NCI-H226 (cell line): Measurements from ENCODE around the gene POC1A.
"Not testable (repeated sequence)": the region's sequence is repeated elsewhere in the genome, so short reads cannot be mapped to it uniquely, and the experiment has no call there.

Experiments used
- DNase-seq: peaks from one replicate; pipeline ENCODE4 v3.0.0-alpha.2; 2015

Gene POC1A

GRCh38 chr3:52183786-52184445 is 29.7 kb upstream of the POC1A start:
- no peak for DNase-seq

DNA sequence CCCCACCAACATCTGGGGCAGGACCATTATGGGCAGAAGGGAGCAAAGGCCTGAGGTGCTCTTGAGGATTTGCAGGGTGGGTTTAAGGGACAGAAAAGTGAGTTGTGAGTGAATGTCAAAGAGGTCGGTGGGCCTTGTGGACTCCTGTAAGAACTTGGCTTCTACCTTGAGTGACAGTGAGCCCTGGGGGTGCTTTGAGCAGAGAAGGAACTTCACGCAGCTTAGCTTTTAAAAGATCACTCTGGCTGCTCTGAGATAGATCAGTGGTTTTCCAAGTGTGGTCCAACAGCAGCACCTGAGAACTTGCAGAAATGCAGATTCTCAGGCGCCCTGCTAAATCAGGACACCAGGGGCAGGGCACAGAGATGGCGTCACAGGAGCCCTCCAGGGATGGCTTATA is 28.5 kb upstream of the POC1A start:
- DNase-seq: no peak

- no peak for DNase-seq
Observed at GRCh38 chr3:52182196-52182595, 28.0 kb upstream of the POC1A start.

DNA sequence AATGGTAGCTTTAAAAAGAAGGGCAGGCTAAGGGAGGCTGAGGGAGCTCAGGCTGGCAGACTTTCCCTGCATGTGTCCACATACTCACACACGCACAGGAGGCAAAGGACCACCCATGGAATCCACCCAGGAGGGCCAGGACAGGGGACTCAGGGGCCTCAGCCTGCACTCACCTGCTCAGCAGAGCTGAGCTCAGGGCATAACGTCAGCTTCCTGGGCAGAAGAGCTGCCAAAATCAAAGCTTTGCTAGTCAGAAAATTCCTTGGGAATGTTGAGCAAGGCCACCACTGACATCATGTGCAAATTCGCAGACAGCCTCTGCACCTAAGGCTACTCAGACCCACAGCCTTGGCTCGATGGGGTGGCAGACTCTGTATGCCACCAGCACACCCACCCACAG is 27.3 kb upstream of the POC1A start:
- peak; percentile 80 for DNase-seq

DNA sequence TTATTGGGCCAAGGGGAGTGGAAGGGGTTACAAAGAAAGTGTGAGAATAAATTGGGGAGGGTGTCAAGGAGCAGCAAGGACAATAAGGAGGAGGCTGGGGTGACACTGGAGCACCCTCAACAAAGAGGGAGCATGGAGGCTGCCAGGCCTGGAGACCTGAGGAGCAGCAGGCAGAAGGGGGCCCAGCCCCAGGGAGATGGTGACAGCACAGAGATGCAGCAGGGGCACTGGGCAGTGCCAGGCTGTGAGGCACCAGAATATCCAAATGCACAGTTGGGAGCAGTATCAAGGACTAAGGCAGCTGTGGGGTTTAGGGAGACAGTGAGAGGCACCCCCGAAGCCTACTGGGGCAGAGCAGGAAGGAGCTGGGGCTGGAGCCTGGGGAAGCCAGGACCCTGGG is 24.3 kb upstream of the POC1A start:
- DNase-seq: no peak

DNA sequence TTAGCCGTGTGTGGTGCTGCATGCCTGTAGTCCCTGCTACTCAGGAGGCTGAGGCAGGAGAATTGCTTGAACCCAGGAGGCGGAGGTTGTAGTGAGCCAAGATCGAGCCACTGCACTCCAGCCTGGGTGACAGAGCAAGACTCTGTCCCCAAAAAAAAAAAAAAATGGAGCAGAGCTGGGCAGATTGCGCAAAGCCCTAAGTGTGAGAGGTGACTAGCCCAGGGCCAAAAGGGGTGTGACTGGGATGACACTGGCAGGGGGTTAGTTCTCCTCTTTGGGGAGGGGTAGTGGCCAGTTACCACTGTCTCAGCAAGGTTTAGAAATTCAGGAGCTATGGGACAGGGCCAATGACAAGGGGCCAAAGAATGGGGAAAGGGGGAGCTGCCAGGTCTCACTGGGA is 23.9 kb upstream of the POC1A start:
- not testable (repeated sequence) for DNase-seq

DNA sequence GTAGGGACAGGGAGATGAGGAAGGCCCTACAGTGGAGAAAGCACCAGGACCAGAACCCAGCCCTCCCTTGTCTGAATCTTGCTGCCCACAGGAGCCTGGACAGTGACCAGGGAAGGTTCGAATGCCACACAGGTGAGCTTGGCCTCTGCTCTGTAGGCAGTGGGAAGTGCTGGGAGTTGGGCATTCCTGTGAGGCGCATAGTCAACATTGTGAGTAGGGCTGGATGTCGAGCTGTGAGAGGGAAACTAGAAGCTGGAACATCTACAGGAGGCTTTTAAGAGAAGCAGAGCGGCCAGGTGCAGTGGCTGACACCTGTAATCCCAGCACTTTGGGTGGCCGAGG is 23.4 kb upstream of the POC1A start:
- DNase-seq: no peak

- no peak for DNase-seq
Observed at GRCh38 chr3:52176951-52177700, 22.9 kb upstream of the POC1A start.

GRCh38 chr3:52176180-52176752 is 22.0 kb upstream of the POC1A start:
- DNase-seq: no peak

GRCh38 chr3:52175416-52176179 is 21.4 kb upstream of the POC1A start:
- DNase-seq: no peak

- DNase-seq: no peak
Observed at GRCh38 chr3:52174896-52175295, 20.7 kb upstream of the POC1A start.

DNA sequence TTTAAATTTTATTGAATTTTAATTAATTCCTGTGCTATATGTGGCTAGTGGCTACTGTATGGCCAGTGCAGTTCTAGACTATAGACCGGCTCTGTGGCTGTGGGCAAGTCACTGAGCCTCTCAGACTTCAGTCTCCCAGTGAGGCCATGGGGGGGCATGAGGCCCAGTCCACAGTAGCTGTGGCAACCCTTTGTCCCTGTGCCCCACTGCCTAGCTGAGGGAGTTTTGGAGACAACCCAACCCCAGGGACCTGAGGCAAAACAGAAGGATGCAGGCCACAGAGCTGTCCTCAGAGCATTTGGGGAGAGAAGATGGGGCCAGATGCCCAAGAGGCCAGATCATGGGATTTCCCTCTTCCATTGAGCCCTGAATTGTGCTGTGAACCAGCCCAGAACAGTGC is 18.9 kb upstream of the POC1A start:
- DNase-seq: no peak

DNA sequence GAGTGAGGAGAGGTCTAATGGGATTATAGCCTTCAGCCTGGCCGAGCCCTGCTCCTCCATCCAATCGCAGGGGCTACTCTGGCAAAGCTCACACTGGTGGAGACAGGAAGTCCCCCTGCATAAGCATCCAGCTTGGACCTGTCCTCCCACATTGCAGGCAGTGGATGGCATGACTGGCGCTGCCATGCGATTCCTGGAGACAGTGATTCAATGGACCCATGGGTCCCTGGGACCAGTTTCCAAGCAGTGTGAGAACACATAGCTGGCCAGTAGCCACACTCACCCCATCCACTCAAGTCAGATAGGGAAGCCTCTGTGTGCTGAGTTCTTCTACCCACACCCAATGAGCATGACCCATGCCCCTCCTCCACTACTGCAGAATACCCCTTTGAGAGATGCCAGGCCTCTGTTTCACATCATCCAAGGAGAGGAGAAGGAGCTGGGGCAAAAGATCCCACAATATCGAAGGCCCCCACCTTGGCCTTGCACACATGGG is 18.1 kb upstream of the POC1A start:
- no peak for DNase-seq

DNA sequence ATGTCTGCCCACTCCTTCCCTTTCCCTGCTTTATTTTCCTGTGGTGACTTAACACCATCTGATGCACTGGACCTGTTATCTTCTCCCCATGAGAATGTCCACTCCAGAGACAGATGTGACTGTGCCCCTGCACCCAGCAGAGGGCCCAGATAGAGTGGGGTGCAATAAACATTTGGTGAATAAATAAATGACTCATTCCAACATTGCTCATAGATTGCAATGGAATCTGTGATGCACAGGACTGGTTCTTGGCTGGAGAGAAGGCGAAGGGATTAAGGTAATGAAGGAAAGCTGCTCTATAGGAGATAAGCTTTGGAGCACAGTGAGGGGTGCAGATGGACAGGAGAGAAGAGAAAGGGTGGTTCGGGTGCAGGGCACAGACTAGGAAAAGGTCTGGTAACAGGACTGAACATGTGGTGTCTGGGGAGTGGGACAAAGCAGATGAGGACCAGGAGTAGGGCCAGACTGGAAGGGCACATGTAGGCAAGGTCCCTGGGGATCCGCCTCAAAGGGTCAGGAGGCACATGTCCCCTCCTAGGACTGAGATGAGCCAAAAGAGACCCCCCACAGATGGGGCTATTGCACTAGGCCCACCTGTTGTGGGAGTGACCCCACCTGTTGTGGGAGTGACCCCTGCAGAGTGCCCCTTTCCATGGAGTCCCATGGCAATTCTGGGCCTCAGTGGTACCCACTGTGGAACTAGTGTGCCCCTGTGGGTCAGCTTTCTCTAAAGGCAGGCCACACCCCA is 17.5 kb upstream of the POC1A start:
- peak; percentile 64 for DNase-seq

DNA sequence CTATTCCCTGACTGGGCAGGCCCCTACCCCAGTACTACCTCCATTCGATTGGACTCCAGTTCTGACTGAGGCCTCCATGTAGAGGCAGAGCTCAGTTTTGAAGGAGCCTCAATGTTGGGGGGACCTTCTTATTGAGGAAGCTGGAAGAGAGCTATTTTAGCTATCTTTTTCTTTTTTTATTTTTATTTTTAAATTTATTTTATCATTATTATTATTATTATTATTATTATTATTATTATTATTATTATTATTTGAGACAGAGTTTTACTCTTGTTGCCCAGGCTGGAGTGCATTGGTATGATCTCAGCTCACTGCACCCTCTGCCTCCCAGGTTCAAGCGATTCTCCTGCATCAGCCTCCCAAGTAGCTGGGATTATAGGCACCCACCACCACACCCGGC is 16.0 kb upstream of the POC1A start:
- DNase-seq: not testable (repeated sequence)

- no peak for DNase-seq
Observed at GRCh38 chr3:52167240-52167639, 13.0 kb upstream of the POC1A start.

DNA sequence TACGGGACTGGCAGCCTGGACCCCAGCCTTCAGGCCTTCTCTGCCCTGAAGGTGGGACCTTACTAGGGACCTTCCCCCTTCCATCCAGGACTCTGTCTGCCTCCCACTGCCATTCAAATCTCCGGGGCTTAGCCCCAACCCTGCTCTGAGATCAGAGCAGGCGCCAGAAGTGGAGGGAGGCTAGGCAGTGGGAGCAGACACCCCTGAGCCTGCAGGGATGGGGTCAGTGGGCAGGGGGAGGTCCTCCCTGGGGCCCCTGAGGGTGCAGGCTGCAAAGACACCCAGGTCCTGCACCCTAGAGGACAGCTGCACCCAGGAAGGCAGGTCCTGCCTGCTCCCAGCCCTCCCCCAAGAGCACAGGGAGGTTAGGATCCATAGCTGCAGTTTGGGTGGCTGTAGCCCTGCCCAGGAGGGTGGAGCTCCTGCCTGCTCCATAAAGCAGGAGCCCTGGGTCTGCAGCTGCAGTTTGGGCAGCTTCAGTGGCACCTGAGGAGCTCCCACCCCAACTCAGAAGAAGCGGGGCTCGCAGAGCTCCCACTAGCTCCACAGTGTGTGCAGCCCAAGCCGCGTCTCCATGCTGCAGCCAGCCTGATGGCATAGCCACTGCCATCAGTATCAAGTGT is 8.1 kb upstream of the POC1A start:
- no peak for DNase-seq

DNA sequence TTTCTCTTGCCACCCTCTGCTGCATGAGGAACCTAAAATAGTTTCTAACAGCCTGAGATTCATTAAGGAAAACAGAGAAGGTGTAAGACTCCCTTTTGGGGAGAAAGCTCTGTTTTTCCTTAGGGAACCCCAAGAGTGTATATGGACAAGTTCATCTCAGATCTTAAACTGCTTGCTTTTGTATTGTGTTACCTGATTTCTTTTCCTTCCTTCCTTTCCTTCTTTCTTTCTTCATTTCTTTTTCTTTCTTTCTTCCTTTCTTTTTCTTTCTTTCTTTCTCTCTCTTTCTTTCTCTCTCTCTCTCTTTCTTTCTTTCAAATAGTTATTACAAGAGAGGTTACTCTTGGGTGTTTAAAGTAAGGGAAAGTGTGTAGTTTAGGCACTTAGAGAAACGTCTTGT is 5.3 kb upstream of the POC1A start:
- no peak for DNase-seq

DNA sequence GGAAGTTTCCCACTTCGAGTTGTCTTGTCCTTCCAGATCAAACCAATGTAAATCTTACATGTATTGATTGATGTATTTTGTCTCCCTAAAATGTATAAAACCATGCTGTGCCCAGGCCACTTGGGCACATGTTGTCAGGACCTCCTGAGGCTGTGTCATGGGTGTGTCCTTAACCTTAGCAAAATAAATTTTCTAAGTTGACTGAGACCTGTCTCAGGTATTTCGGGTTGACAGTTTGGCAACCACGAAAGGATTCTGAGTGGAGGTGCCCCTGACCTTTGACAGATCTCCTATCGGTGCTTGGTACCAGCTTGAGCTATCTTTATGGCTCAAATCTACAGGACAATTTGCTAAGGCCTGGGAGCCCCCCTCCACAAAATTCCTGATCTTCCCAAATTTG is 1.7 kb upstream of the POC1A start:
- DNase-seq: no peak

DNA sequence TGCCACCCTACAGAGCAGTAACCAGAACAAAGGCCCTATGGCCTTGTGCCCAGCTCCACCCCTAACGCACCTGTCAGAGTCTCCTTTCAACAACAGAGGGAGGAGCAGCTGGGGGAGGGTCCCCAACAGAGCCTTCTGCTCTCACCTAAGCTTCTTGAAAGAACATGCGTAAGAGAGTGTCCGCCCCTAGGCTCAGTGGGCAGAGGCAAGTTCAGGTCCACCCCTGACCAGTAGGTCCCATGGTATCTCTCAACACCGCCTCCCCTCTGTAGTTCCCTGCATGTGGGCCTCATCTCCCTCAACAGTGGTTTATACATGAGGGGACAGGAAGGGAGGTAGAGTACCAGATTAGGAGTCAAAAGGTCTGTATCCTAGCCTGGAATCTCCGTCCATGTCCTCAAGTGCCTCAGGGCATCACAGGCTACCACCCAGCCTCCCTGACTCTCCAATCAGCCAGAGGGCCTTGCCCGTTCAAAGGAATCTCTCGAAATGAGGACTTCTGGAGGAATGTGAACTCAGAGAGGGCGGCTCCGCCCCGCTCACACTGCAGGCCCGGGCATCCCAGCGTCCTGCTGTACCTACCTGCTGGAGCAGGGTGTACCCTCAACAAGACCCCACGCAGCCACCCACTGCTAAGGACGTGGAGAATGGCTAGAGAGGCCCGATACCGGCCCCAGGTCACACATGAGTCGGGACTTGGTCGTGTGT is 680 bp downstream of the POC1A start:
- peak; percentile 72 for DNase-seq

DNA sequence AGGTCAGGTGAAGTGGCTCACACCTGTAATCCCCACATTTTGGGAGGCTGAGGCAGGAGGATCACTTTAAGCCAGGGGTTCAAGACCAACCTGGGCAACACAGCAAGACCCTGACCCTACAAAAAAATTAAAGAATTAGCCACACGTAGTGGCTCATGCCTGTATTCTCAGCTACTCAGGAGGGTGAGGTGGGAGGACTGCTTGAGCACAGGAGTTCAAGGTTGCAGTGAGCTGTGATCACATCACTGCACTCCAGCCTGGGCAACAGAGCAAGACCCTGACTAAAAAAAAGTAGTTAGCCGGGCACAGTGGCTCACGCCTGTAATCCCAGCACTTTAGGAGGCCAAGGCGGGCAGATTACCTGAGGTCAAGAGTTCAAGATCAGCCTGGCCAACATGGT is 2.2 kb downstream of the POC1A start:
- DNase-seq: not testable (repeated sequence)

DNA sequence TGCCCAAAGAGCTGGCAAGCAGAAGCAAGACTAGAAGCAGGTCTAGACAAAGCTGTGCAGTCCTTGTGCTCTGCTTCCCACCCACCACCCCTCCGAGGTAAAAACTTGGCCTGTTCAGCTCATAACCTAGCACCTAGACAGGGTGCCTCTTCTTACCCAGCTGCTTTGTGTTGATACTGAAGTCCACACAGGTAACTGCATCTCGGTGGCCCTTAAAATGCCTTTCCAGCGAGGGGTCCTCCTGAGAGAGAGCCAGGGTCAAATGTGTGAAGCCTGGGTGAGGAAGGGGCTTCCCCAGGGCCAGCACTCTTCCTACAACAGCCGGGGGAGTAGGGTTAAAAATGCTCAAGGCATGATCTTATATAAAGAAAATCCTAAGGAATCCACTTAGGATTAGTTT is 3.4 kb downstream of the POC1A start:
- DNase-seq: no peak
